ENCODE results near the gene FAM228A.

- TF ChIP-seq EZH2 (IDR thresholded peaks at IDR 0.05) (no peak), POLR2AphosphoS5 (IDR thresholded peaks at IDR 0.05; ENCODE audit: borderline replicate concordance, low read depth, low read length) (no peak)
Measured at GRCh38 chr2:24206242-24206641, 31.4 kb downstream of the FAM228A start.
